Common myeloid progenitor, CD34-positive (primary cell): ENCODE measurements around the gene PLVAP.

Source experiments
- CTCF ChIA-PET: fragments of 350-600 bp; sonication (Branson Sonifier 250); formaldehyde crosslinking; loops from one replicate; lab custom pipeline; 2021; ENCODE audit warnings: antibody characterized with exemption; lab: Charles Lee
- POLR2A ChIA-PET: fragments of 350-600 bp; sonication (Branson Sonifier 250); formaldehyde crosslinking; loops from one replicate; lab custom pipeline; 2021; ENCODE audit warnings: antibody characterized with exemption; lab: Charles Lee
- DNase-seq, 3 donors: peaks; one replicate each; pipeline versions ENCODE4 v3.0.0 to v3.0.0-alpha.2; 2013
- H3K27ac ChIP-seq, 2 experiments: 1 replicate in 1 of 2; 2 replicates in 1 of 2; pipeline ENCODE4 v1.7.0; 2013; ENCODE audit warnings: inconsistent platforms in 2 of 2, low read length in 2 of 2, mild to moderate bottlenecking in 2 of 2, low read depth in 1 of 2, moderate library complexity in 1 of 2; ENCODE audit not compliant: severe bottlenecking in 2 of 2, insufficient read depth in 1 of 2, poor library complexity in 1 of 2
- H3K27me3 ChIP-seq, 5 experiments: replicated peaks in 2 of 5; 1 replicate in 3 of 5; 2 replicates in 2 of 5; pipeline versions ENCODE4 v1.6.1 to v1.7.0; 2013; ENCODE audit warnings: low read length in 4 of 5, mild to moderate bottlenecking in 2 of 5, moderate library complexity in 2 of 5, inconsistent platforms in 1 of 5; ENCODE audit not compliant: insufficient read depth in 5 of 5, control insufficient read depth in 4 of 5
- H3K36me3 ChIP-seq, 4 experiments: 1 replicate in 2 of 4; 2 replicates in 2 of 4; pipeline versions ENCODE4 v1.6.1 to v1.7.0; 2013; ENCODE audit warnings: low read length in 3 of 4, control low read depth in 1 of 4, mild to moderate bottlenecking in 1 of 4; ENCODE audit not compliant: control insufficient read depth in 4 of 4, insufficient read depth in 4 of 4
- H3K4me1 ChIP-seq, 4 experiments: 1 replicate in 3 of 4; 2 replicates in 1 of 4; pipeline versions ENCODE4 v1.6.1 to v1.7.1; 2013; ENCODE audit warnings: low read length in 3 of 4, mild to moderate bottlenecking in 3 of 4, control low read depth in 1 of 4, inconsistent platforms in 1 of 4, moderate library complexity in 1 of 4; ENCODE audit not compliant: control insufficient read depth in 4 of 4, insufficient read depth in 4 of 4; ENCODE audit errors: control extremely low read depth in 1 of 4
- H3K4me3 ChIP-seq, 7 experiments: 1 replicate in 4 of 7; 2 replicates in 3 of 7; pipeline versions ENCODE4 v1.5.1 to v1.7.0; 2013; ENCODE audit warnings: mild to moderate bottlenecking in 7 of 7, low read length in 6 of 7, moderate library complexity in 6 of 7, inconsistent platforms in 2 of 7, low read depth in 2 of 7, control low read depth in 1 of 7; ENCODE audit not compliant: insufficient read depth in 4 of 7, control insufficient read depth in 1 of 7; ENCODE audit errors: extremely low read depth in 1 of 7
- H3K9me3 ChIP-seq, 5 experiments: 1 replicate in 4 of 5; 2 replicates in 1 of 5; pipeline versions ENCODE4 v1.6.1 to v1.7.1; 2013; ENCODE audit warnings: low read length in 4 of 5, mild to moderate bottlenecking in 2 of 5, inconsistent platforms in 1 of 5, low read depth in 1 of 5, moderate library complexity in 1 of 5; ENCODE audit not compliant: control insufficient read depth in 4 of 5, insufficient read depth in 2 of 5; ENCODE audit errors: control extremely low read depth in 1 of 5
- WGBS: methylation state at CpG from one replicate; pipeline ENCODE4 v1.1.5; 2013; ENCODE audit not compliant: insufficient coverage; 5-methylcytosine and 5-hydroxymethylcytosine counted together

The PLVAP gene

GRCh38 chr19:17318966-17319365 is 58.2 kb downstream of the PLVAP start:
- POLR2A ChIA-PET = interaction anchor here (0.6 kb wide), 1 partner anchor 278 kb away, joined by 3 read pairs; no protein-coding TSS in a partner anchor
- Histone ChIP-seq H3K27ac (no peak overlapping the region), H3K4me3 (no peak overlapping the region)

GRCh38 chr19:17314007-17314593 is 63.0 kb downstream of the PLVAP start:
- H3K27ac ChIP-seq = no peak overlapping the region
- no peaks in the 10 kb centered on the region for H3K9me3 ChIP-seq
- no peak overlapping the region for H3K4me3 ChIP-seq
- over 99% methylated on average over 18 of the region's 19 CpGs for WGBS
- no peaks in the 10 kb centered on the region for H3K27me3 ChIP-seq
- no peak for DNase-seq
- POLR2A ChIA-PET = no interaction called here
- H3K36me3 ChIP-seq = peaks cover 0 to 49% (median 36%) of the 10 kb centered on the region in 4 experiments
- CTCF ChIA-PET = interaction anchor here (1.6 kb wide), 1 partner anchor 8 kb away, joined by 5 read pairs; no protein-coding TSS in a partner anchor
- H3K4me1 ChIP-seq = peaks cover 5 to 12% (median 11%) of the 10 kb centered on the region in 4 experiments

More at GRCh38 chr19:17318966-17319365, 58.2 kb downstream of the PLVAP start:
- no peak for DNase-seq
- CTCF ChIA-PET = interaction anchor here (0.7 to 0.8 kb wide), 2 partner anchors 12 to 68 kb away, joined by 3 read pairs; no protein-coding TSS in a partner anchor
- Histone ChIP-seq H3K9me3 (no peaks in the 10 kb centered on the region), H3K27me3 (no peaks in the 10 kb centered on the region), H3K36me3 (peaks cover 0 to 59% (median 43%) of the 10 kb centered on the region in 4 experiments), H3K4me1 (peaks cover 0 to 10% (median 4%) of the 10 kb centered on the region in 4 experiments)
- WGBS = 48% methylated on average over 4 of the region's 6 CpGs

- no peak for DNase-seq
- ChIA-PET CTCF (interaction anchor here (1.6 to 1.8 kb wide), 2 partner anchors 9 to 20 kb away, joined by 5 to 6 read pairs; no protein-coding TSS in a partner anchor), POLR2A (no interaction called here)
- Histone ChIP-seq H3K4me1 (peaks cover 5 to 15% (median 11%) of the 10 kb centered on the region in 4 experiments), H3K9me3 (no peaks in the 10 kb centered on the region), H3K27me3 (no peaks in the 10 kb centered on the region), H3K4me3 (no peak overlapping the region), H3K36me3 (peaks cover 0 to 41% (median 31%) of the 10 kb centered on the region in 4 experiments), H3K27ac (no peak overlapping the region)
- WGBS = 88% methylated on average over 14 of the region's 20 CpGs
Observed at GRCh38 chr19:17312189-17313113, 64.7 kb downstream of the PLVAP start.

GRCh38 chr19:17311455-17312188 is 65.5 kb downstream of the PLVAP start:
- H3K4me1 ChIP-seq = peaks cover 5 to 17% (median 14%) of the 10 kb centered on the region in 4 experiments
- H3K9me3 ChIP-seq = no peaks in the 10 kb centered on the region
- POLR2A ChIA-PET = no interaction called here
- no peaks in the 10 kb centered on the region for H3K27me3 ChIP-seq
- no peak overlapping the region for H3K4me3 ChIP-seq
- H3K36me3 ChIP-seq = peaks cover 0 to 41% (median 30%) of the 10 kb centered on the region in 4 experiments
- no peak for DNase-seq
- CTCF ChIA-PET = interaction anchor here (1.8 kb wide), 1 partner anchor 21 kb away, joined by 6 read pairs; no protein-coding TSS in a partner anchor
- H3K27ac ChIP-seq = no peak overlapping the region
- WGBS = 88% methylated on average over 10 of the region's 11 CpGs

GRCh38 chr19:17309965-17310461 is 67.1 kb downstream of the PLVAP start:
- peak overlapping the region; percentile 83 to 93 for H3K27ac ChIP-seq
- 7% methylated on average over 20 of the region's 23 CpGs for WGBS
- POLR2A ChIA-PET = interaction anchor here (0.6 to 1.8 kb wide), 2 partner anchors 13 to 17 kb away, joined by 4 to 6 read pairs; no protein-coding TSS in a partner anchor
- peaks cover 0 to 33% (median 22%) of the 10 kb centered on the region in 4 experiments for H3K36me3 ChIP-seq
- H3K4me3 ChIP-seq = peak overlapping the region; percentile 70 to 96 (median 85)
- H3K4me1 ChIP-seq = peaks cover 8 to 26% (median 22%) of the 10 kb centered on the region in 4 experiments
- peak in 1 of 3 donors; percentile 44 for DNase-seq
- no peaks in the 10 kb centered on the region for H3K27me3 ChIP-seq
- no peaks in the 10 kb centered on the region for H3K9me3 ChIP-seq
- CTCF ChIA-PET = interaction anchor here (1.3 kb wide), 1 partner anchor 17 kb away, joined by 6 read pairs; no protein-coding TSS in a partner anchor
